GM19025 (cell line): ENCODE data around the gene RNF34.

Source experiments
- ATAC-seq: cut with Tn5 transposase; IDR thresholded peaks from one replicate; pipeline ENCODE4 v1.9.1; 2021; ENCODE audit warnings: mild to moderate bottlenecking, low read depth, moderate library complexity; ENCODE audit not compliant: unreplicated experiment

RNF34 gene

DNA sequence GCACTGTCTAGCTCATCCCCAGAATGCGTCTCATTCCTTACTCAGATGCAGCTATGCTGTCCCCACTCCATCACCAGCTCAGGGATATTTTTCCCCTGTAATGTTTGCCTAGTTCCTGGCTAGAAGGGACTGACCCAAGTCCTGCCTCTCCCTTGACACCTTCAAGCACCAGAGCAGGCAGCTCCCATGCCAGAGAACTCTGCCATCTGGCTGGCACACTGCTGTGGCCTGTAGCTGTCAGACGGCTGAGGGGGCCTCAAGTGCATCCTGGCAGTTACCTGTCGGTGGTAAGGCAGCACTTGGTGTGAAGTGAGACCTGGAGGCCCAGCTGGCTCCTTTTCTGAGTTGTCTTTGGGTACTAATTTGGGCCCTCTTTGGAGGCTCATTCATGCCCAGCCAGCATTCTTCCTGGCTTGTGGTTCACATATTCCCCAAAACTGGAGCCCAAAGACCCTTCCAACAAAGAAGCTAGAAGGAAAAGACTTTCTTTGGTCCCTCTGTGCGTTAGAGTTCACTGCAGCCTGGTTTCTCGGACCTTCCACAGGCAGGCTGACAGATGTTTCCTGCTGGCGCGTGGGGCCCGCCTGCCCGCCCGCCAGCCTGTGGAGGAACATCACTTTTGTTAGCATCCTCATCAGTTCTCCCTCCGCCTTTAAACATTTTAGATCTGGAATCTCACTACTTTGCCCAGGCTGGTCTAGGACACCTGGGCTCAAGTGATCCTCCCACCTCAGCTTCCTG is 33.0 kb downstream of the RNF34 start:
- ATAC-seq: no peak

DNA sequence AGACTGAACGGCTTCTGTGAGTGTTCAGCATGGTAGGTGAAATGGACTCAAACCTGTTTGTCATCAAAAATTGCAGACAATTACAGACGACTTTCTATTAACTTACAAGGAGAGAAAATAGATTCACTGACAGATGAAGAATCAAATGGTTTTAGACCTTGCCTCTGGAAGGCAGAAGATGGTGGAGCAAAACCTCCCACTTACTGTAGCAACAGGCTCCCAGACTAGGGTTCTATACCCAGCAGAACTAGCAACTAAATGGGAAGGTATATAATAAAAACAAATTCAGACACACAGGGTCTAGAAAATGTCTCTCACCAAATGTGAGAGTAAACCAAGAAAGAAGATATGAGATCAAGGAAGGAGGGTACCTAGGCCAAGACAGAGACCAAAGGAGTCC is 36.8 kb downstream of the RNF34 start:
- no peak for ATAC-seq

DNA sequence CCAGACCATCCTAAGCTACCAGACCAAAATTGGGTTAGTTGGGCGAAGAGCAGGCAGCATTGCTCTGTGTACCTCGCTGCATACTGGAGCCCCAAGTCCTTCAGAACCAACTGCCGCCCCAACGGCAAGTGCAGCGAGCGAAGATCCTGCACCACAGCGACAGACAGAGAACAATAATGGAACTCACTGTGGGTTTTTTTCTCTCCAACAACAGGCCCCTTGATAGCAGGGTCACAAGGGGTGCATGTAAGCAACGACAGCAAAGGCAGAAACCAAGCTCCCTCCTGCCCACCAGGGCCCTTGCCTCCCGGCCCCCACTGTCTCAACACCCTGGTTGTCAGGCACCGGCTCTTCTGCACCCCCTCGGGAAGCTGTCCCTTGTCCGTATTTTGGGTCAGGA is 39.0 kb downstream of the RNF34 start:
- no peak for ATAC-seq

DNA sequence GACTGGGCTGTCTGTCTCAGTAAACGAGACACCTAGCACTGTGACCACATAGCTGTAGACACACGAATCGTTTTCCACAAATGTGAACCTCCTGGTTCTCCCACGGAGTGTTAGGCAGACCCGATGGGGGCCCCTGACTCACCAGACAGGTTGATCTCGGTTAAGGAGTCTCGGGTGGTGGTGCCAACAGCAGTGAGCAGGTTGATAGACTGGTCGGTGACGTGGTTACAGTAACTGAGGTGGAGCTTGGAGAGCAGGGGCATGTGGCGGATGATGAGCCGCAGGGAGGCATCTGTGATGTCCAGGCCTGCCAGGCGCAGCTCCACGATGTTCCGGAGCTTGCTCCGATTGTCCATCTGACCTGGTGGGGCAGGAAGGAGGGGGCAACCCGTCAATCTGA is 39.8 kb downstream of the RNF34 start:
- ATAC-seq: no peak

DNA sequence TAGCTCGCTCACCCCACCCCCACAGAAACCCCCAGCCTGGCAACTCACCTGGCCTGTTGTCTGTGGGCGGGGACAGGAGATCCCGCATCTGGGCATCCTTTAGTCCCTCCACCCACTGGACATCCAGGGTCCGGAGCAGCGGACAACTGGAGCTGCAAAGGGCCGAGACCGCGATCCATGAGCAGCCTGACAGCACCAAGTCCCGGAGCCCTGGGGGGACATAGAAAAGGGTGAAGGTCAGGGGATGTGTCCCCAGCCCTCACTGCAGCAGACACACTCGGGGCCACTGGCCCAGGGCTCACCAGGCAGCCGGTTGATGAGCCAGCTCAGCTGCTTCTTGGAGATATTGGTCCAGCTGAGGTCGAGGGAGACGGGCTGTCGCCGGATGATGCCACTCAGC is 40.9 kb downstream of the RNF34 start:
- no peak for ATAC-seq

DNA sequence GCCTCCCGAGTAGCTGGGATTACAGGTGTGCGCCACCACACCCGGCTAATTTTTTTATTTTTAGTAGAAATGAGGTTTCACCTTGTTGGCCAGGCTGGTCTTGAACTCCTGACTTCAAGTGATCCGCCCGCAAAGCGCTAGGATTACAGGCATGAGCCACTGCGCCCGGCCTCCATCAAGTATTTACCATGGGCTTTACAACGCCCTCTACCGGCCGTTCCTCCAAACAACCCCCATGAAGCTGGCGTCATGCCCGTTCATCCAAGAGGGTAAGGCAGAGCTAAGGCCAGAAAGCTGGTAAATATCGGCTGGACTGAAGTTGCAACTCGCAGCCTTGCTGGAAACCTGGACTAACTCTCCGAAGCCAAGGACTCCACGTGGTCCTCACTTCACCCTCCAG is 41.6 kb downstream of the RNF34 start:
- ATAC-seq: no peak

DNA sequence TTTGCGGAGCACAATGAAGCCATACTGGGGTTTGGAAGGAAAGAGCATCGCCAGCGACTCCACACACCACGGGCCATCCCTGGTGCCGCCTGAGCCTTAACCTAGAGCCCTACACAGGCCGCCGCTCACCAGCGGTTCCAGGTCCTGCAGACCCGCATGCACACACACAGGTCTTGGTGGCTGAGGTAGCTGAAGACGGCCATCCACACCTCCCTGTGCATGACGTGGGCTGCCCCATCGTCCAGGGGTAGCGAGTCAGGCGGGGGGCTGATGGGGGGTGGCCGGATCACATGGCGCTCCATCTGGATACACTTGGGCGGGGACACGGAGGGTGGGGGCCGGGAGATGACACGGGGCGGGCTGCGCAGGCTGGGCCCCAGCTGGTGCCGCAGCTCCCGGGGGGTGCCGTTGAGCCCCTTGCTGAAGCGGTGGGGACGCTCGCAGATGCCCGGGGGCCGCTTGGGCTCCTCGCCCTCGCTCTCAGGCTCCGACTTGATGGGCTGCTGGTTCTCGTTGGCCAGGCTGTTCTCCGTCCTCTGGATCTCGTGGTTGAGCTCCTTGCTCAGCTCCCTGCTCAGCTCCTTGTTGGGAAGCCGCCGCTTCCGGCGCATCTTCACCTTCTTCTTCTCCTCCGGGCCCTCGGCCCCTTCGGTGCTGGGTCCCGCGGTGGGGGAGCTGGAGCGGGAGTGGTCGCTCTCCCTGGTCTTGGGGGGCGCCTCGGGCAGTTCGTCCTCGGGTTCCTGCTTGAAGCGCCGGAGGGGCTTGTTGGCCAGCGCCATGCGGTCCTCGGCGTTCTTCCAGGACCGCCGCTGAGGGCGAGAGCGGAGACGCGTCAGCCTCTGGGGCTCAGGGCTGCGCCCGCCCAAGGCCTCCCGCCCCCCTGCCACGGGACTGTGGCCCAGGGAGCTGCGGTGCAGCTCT is 42.4 kb downstream of the RNF34 start:
- no peak for ATAC-seq

DNA sequence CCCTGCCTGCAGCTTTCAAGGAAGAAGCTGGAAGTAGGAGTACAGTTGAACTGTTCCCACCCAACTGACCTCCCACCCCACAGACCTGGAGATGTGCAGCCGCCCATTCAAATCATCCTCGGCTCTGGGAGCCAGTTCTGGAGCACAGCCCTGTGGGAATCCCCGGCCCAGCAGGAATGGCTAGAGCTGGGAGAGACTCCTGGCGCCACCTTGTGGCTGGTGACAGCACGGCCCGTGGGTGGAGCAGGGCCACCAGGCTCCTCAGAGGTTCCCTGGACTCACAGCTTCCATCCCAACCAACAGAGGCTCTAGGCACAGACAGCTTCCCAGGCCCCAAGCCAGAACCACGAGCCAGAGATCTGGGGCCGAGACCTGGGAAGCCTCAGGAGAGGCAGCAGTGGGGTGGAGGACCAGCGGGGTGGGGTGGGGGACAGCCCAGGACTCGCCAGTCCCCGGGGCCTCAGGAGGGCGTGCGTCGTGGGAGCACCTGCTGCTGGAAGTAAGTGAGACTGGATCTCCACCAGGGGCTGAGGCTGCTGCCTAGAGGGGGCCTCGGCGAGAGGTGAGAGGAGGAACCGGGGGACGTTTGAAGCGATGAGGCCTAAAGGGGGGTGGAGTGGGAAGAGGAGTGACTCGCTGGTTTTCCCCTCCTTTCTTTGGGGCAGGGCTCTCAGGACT is 43.4 kb downstream of the RNF34 start:
- no peak for ATAC-seq

DNA sequence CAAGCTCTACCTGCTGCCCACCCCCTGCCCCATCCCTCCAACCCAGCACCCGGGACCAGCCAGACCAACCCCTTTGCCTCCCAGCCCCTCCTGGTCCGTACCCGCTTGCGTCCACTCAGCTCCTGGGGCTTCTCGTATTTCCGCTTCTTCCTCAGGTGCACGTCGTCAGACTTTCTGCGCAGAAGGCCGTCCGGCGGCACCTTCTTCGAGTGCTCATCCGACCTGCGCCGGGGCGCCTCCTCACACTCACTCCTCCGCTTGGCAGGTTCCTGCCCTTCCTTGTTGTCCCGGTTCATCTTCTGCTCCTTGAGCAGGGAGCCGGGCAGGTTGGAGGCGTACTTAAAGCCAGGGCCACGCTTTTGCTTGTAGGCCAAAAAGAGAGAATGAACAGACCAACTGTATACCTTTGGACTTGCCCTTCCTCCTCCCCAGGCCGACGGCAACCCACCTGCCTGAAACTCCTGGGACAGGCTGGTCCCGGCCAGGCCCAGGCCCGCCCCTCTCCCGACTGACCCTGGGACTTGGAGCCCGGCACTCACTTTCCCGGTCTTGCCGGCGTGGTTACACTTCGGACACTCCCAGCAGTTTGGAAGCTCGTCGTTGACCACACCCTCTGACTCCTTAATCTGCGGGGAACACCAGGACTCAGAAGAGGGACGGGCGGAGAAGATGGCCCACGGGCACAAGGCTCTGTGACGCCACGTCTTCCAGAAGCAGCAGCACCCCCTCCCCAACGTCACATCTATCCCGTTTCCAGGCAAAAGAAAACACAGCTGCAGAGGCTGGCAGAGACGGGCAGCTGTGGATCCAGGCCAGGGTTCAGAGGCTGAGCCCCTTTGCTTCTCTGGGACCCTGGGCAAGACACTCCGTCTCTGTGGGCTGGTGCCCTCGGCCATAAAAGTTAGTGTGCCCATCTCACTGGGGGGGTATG is 44.3 kb downstream of the RNF34 start:
- ATAC-seq: no peak

DNA sequence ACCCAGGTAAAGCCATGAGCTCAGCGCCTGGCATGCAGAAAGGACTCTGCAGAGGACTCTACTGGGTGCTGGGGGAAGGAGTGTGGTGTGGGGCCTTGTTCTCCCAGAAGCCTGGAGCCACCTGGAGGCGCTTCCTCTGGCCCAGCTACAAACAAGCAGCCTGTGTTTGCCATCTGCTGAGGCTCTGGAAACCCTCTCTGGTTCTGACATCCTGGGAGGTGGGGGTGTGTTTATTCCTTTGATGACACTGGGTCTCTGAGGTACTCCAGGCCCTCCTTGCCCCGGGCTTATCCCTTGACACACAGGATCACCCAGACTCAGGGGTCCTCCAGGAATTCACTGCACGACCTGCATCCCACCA is 44.9 kb downstream of the RNF34 start:
- ATAC-seq: no peak

DNA sequence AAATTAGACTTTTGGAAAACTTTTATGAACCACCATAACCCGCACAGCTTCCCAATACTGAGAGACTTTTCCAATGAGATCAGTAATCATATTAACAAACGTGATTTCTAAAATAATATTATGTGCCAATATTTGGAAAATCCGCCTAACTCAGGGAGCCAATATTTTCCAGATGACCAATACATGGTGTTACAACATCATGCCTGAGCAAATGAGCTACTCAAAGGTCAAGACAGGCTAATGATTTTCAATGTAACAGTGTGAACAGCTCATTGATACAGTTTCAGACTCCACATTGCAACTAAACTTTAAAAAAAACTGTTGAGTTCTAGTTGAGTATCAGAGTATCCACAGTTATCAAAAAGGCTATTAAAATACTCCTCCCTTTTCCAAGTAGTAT is 46.8 kb downstream of the RNF34 start:
- ATAC-seq: no peak

DNA sequence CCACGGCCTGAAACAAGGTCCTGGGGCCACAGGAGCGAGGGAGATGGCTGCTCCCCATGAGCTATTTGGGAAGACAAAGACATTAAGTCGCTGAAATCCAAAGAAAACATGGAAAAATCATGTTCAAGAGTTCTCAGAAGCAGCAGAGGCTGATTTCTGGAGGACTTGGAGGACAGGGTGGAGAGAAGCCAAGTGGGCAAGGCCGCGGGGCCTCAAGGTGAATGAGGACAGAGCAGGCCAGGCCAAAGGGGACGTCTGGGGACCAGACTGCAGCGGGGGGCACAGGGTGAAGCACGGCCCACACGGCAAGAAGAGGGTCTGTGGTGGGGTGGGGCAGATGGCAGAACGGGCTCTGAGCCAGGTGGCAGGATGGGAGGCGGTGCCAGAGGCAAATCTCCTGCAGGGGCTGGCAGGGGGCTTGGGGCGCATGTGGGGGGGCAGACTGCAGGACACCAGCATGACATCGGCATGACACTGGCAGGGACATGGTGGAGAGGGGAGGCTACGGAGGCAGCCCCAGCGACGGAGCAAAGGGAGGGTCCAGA is 48.9 kb downstream of the RNF34 start:
- no peak for ATAC-seq

DNA sequence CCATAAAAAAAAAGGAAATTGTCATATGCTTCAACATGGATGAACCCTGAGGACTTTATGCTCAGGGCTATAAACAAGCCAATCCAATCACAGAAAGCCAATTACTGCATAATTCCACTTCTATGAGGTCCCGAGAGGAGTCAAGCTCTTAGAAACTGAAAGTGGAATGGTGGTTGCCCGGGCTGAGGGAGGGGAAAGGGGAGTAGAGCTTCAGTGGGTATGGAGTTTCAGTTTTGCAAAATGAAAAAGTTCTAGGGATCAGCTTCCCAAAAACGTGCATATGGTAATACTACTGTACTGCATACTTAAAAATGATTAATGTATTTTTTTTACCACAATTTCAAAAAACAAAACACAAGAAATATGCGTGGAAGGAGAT is 52.0 kb downstream of the RNF34 start:
- ATAC-seq: no peak

DNA sequence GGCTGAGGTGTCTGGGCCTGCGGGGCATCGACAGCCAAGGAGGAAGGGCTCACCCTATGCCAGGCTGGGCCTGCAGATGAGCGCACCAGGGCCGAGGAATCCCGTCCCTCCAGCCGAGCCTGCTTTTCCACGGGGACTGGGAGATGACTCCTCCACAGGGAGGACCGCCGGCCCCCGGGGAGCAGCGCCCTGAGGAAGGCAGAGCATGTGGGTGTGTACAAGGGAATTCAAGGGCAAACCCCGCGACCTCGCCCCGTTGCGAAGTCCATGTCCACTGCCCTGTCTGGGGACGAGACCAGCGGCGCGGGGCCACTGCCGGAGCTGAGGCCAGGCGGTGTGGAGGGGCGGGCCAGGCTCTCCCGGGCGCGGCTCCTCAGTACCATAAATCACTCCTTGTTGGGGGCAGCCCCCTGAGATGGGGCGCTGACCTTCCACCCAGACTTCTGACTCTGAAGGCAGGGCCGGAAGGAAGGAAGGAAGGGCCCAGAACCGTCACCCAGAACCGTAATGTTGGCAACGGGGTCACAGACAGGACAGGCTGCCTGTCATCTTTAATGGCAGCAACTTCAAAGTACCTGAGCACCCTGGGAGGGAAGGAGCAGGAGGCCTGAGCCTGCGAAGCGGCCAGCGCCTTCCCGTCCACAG is 52.5 kb downstream of the RNF34 start:
- no peak for ATAC-seq

DNA sequence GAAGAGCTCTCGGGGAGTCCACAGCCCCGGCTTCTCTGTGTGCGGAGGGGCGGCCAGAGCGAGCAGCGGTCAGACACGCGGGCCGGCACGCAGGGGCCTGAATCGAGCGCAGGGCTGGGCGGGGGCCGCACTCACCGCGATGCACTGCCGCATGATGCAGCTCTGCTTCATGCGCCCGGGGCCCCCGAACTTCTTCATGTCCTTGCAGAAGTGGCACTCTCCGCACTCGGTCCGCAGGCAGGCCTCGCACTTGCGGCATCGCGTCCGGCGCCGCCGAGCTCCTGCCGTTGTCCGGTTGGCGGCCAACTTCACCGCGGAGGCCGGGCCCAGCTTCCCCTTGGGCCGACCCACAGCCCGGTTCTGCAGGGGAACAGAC is 53.1 kb downstream of the RNF34 start:
- no peak for ATAC-seq

DNA sequence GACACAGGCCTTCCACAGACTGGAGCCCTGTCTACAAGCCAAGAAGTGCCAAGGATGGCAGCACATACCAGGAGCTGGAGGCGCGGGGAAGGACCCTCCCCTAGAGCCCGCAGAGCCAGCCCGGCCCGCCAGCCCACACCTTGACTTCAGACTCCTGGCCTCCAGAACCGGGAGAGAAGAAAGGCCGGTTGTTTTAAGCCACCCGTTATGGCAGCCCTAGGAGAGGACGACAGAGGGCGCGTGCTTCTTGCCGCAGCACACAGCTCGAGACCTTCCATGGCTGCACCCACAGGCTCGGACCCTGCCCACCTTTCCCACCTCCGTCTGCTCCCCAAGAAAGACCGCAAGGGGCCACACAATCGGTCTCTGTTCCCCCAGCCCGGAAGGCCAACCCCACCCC is 53.7 kb downstream of the RNF34 start:
- ATAC-seq: no peak

DNA sequence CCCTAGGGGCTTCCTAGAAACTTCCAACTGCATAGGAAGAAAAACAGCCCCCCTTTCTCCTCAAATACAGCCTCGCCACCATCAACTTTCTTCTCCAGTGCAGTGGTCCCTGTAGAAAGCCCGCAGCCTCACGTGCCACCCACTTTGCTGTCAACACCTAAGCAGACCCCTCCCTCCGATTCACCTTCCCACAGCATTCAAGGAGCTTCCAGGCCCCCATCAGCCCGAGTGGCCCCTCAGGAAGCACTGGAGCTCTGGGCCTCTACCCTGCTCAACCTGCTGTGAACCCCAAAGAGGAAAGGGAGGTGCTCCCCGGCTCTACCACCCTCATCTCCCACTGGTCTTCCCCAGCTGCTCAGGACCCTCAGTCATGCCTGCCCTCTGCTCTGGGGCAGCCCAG is 55.0 kb downstream of the RNF34 start:
- ATAC-seq: no peak

DNA sequence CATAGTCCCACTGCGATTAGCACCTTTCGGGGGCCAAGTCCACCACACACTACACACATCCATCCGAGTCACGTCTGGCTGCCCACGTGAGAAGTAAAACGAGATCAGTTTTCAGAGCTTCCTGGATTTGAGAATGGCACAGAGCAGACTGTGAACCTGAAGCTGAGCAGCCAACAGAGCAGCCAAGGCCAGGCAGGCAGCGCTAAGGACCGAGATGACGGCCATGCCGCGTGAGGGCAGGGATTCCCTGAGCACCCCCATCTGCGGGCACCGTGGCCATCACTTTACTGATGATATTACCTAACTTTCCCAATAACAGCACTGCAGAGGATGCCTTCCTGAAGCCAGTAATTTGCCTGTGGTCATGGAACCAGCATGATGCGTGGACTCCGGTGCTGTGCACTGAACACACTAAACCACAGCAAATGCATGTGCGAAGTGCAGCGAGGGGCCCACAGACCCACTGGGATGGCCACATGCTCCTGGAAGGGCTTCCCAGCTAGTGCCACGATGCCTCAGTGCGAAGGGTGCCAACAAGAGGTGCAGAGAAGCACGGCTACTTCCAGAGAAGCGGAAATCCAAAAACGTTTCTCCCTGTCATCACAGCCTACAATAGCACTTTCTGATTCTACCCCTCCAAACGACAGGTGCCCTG is 56.0 kb downstream of the RNF34 start:
- ATAC-seq: no peak

DNA sequence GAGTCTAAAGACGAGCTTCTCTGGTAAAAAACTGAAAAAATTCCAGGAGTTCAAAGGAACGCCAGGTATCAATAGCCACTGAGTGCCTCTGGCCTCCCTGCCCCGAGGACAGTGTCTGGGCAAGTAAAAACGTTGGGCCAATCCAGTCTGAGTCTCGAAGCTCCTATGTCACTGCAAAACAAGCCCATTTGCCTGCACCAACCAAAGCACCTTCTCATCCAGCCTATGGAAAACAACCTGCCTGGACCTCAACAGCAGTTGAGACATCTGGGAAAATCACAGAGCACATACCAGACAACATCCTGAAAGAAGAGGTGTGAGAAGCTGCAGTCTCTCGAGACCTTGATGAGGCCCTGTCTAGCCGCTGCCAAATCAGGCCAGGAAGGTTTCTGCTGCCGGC is 56.6 kb downstream of the RNF34 start:
- no peak for ATAC-seq
